ENCODE results near the gene GRIA4.

GRIA4 gene

GRCh38 chr11:105942921-105943320, 333.0 kb downstream of the GRIA4 start:
- H3K4me1 ChIP-seq (ENCODE audit: control insufficient read depth, insufficient read depth, low read length), result peaks cover 15% of the 10 kb centered on the region
- no peak overlapping the region for H3K9ac ChIP-seq (ENCODE audit: low read depth, low read length)
- no peaks in the 10 kb centered on the region for H3K9me3 ChIP-seq (ENCODE audit: control insufficient read depth, insufficient read depth, low read length)
- no peaks in the 10 kb centered on the region for H3K36me3 ChIP-seq (ENCODE audit: control insufficient read depth, insufficient read depth, low read length)
- no peak overlapping the region for H3K27ac ChIP-seq (ENCODE audit: low read depth, low read length)
- H3K27me3 ChIP-seq (ENCODE audit: control insufficient read depth, insufficient read depth, low read length), result no peaks in the 10 kb centered on the region
- H3K4me3 ChIP-seq (ENCODE audit: low read depth, low read length), result no peak overlapping the region

DNA sequence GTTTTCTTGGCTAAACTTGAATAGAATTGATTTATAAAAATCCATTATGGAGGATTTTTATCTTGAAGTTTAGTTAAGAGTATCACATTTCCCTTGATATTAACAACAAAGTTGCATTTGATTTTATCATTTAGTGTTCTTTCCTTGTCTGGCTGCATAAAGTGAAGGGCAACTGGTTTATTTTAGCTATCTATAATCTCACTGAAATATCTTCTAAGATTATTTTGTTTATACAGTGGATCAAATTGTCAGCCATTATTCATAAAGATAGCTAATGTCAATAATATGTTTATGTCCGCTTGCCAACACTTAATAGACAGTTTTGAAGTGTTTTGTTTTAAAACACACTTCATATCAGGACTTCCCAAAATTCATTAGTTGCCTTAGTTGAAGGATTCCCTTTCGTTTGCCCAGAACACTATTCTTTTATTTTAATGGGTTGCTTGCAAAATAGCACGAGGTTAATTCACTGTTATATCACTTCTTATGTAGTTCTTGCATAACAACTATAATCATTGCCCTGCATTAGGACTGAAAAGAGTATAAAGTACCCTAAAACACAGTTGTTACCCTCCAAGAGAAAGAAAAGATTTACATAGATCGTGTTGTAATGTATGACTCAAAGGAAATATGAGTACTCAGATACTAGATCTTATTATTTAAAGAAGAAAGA, 339.2 kb downstream of the GRIA4 start:
- H3K36me3 ChIP-seq (ENCODE audit: control insufficient read depth, insufficient read depth, low read length), result no peaks in the 10 kb centered on the region
- H3K27ac ChIP-seq (ENCODE audit: low read depth, low read length), result no peak overlapping the region
- no peak overlapping the region for H3K9ac ChIP-seq (ENCODE audit: low read depth, low read length)
- H3K9me3 ChIP-seq (ENCODE audit: control insufficient read depth, insufficient read depth, low read length), result no peaks in the 10 kb centered on the region
- H3K4me3 ChIP-seq (ENCODE audit: low read depth, low read length), result no peak overlapping the region
- peaks cover 13% of the 10 kb centered on the region for H3K4me1 ChIP-seq (ENCODE audit: control insufficient read depth, insufficient read depth, low read length)
- H3K27me3 ChIP-seq (ENCODE audit: control insufficient read depth, insufficient read depth, low read length), result no peaks in the 10 kb centered on the region

- Histone ChIP-seq H3K9me3 (ENCODE audit: control insufficient read depth, insufficient read depth, low read length) (no peaks in the 10 kb centered on the region), H3K4me3 (ENCODE audit: low read depth, low read length) (no peak overlapping the region), H3K9ac (ENCODE audit: low read depth, low read length) (no peak overlapping the region), H3K4me1 (ENCODE audit: control insufficient read depth, insufficient read depth, low read length) (no peaks in the 10 kb centered on the region), H3K27ac (ENCODE audit: low read depth, low read length) (no peak overlapping the region), H3K27me3 (ENCODE audit: control insufficient read depth, insufficient read depth, low read length) (no peaks in the 10 kb centered on the region), H3K36me3 (ENCODE audit: control insufficient read depth, insufficient read depth, low read length) (no peaks in the 10 kb centered on the region)
These were observed 344.0 kb downstream of the GRIA4 start for GRCh38 chr11:105953886-105954285.

DNA sequence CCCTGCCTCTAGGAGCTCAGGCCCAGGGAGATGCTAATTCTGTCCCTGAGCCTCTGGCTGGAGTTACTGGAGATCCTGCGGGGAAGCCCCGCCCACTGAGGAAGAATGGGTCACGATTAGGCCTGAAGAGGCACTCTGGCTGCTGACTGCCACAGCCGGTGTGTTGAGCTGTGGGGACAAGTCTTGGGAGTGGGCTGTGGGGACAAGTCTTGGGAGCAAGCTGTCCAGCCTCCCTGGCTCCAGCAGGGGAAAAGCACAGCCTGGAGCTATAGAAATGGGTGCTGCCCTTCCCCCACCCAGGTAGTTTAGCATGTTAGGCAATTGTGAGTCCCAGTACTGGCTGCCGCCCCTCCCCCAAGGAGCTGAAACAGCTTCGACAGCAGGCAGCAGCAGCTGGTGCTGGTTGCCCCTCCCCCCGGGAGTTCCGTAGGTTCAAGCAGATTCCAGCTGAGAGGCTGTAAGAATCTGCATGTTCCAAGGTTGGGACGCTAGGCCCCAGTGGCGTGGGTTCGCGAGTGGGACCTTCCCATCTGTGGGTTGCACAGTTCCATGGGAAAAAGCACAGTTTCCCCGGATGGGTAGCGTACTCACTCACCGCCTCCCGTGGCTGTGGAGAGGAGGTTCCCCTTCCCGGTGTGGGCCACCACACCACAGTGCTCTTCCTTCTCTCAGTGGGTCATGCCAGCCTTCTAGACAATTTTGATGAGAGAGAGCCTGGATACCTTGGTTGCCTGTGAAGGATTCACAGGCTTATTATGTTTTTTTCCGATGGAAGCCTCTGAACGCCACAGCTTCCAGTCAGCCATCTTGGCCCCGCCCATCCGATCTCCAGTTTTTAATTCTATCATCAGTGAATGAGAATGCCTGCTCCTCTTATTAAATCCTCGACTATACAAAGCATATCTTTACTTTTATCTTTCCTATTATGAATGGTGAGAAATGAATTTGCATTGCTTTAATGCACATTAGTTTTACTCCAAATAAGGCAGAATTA, 350.7 kb downstream of the GRIA4 start:
- no peaks in the 10 kb centered on the region for H3K27me3 ChIP-seq (ENCODE audit: control insufficient read depth, insufficient read depth, low read length)
- H3K9me3 ChIP-seq (ENCODE audit: control insufficient read depth, insufficient read depth, low read length), result no peaks in the 10 kb centered on the region
- H3K36me3 ChIP-seq (ENCODE audit: control insufficient read depth, insufficient read depth, low read length), result no peaks in the 10 kb centered on the region
- H3K4me3 ChIP-seq (ENCODE audit: low read depth, low read length), result peak overlapping the region; percentile 18; the same call in 1 of the 2 replicates
- peak overlapping the region; percentile 32 for H3K27ac ChIP-seq (ENCODE audit: low read depth, low read length)
- peaks cover 10% of the 10 kb centered on the region for H3K4me1 ChIP-seq (ENCODE audit: control insufficient read depth, insufficient read depth, low read length)
- H3K9ac ChIP-seq (ENCODE audit: low read depth, low read length), result peak overlapping the region; percentile 46; the same call in 1 of the 2 replicates

- Histone ChIP-seq H3K9me3 (ENCODE audit: control insufficient read depth, insufficient read depth, low read length) (no peaks in the 10 kb centered on the region), H3K27ac (ENCODE audit: low read depth, low read length) (no peak overlapping the region), H3K9ac (ENCODE audit: low read depth, low read length) (no peak overlapping the region), H3K27me3 (ENCODE audit: control insufficient read depth, insufficient read depth, low read length) (no peaks in the 10 kb centered on the region), H3K4me3 (ENCODE audit: low read depth, low read length) (no peak overlapping the region), H3K4me1 (ENCODE audit: control insufficient read depth, insufficient read depth, low read length) (peaks cover 8% of the 10 kb centered on the region), H3K36me3 (ENCODE audit: control insufficient read depth, insufficient read depth, low read length) (no peaks in the 10 kb centered on the region)
These were observed 358.3 kb downstream of the GRIA4 start for GRCh38 chr11:105968021-105968697.

DNA sequence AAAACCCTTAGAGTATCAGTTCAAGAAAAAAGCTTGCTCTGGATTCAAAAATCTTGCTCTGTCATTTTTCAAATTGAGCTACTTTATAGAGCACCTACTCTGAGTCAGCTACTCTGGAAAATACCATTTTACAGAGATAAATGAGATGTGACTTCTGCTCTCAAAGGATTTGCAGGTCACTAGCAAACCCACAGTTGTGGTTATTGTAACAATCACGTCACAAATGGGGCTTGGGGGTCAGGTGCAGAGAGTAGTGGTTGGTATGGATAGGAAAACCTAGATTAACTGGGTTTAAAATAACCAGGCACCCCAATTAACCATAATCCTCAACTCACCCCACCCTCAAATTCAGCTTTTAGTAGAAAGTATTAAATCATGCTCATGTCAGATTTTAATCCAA, 359.9 kb downstream of the GRIA4 start:
- no peak overlapping the region for H3K9ac ChIP-seq (ENCODE audit: low read depth, low read length)
- no peak overlapping the region for H3K27ac ChIP-seq (ENCODE audit: low read depth, low read length)
- no peak overlapping the region for H3K4me3 ChIP-seq (ENCODE audit: low read depth, low read length)
- H3K36me3 ChIP-seq (ENCODE audit: control insufficient read depth, insufficient read depth, low read length), result no peaks in the 10 kb centered on the region
- H3K27me3 ChIP-seq (ENCODE audit: control insufficient read depth, insufficient read depth, low read length), result no peaks in the 10 kb centered on the region
- H3K4me1 ChIP-seq (ENCODE audit: control insufficient read depth, insufficient read depth, low read length), result peaks cover 8% of the 10 kb centered on the region
- H3K9me3 ChIP-seq (ENCODE audit: control insufficient read depth, insufficient read depth, low read length), result no peaks in the 10 kb centered on the region

- Histone ChIP-seq H3K4me3 (ENCODE audit: low read depth, low read length) (no peak overlapping the region), H3K36me3 (ENCODE audit: control insufficient read depth, insufficient read depth, low read length) (no peaks in the 10 kb centered on the region), H3K27me3 (ENCODE audit: control insufficient read depth, insufficient read depth, low read length) (no peaks in the 10 kb centered on the region), H3K9me3 (ENCODE audit: control insufficient read depth, insufficient read depth, low read length) (no peaks in the 10 kb centered on the region), H3K27ac (ENCODE audit: low read depth, low read length) (no peak overlapping the region), H3K9ac (ENCODE audit: low read depth, low read length) (no peak overlapping the region), H3K4me1 (ENCODE audit: control insufficient read depth, insufficient read depth, low read length) (no peaks in the 10 kb centered on the region)
These were observed 365.3 kb downstream of the GRIA4 start for GRCh38 chr11:105975128-105975527.

DNA sequence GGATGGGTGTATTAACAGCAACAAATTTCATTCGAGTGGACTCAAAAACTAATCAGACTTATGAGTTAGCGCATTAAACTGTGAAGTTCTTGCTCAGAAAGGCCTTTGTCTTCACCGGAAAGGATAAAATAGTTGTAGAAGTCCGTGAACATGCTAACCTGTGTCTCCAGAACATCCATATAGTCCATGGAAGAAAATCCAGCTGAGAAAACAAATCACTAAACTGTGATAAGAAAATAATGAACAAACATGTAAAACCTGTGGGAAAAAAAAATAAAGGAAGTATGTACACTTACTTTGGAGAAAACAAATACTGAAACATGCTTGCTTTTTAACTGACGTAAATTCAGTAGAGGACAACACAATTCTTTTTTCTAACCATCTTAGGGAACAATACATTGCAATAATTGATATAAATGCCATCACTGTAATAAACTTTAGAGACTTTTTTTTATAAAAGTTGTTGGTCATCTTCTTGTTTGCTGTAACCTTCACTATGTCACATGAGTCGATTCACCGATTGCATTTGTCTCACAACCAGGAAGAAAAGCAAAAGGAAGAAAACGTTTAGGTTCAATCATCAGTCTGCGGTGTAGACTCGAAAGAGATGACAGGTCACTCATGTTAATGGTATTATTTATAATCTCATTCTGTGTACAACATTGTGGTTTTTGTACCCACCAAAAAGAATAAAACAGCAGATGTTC, 370.3 kb downstream of the GRIA4 start:
- H3K27me3 ChIP-seq (ENCODE audit: control insufficient read depth, insufficient read depth, low read length), result no peaks in the 10 kb centered on the region
- no peaks in the 10 kb centered on the region for H3K4me1 ChIP-seq (ENCODE audit: control insufficient read depth, insufficient read depth, low read length)
- no peak overlapping the region for H3K27ac ChIP-seq (ENCODE audit: low read depth, low read length)
- no peak overlapping the region for H3K4me3 ChIP-seq (ENCODE audit: low read depth, low read length)
- no peaks in the 10 kb centered on the region for H3K9me3 ChIP-seq (ENCODE audit: control insufficient read depth, insufficient read depth, low read length)
- no peaks in the 10 kb centered on the region for H3K36me3 ChIP-seq (ENCODE audit: control insufficient read depth, insufficient read depth, low read length)
- no peak overlapping the region for H3K9ac ChIP-seq (ENCODE audit: low read depth, low read length)

DNA sequence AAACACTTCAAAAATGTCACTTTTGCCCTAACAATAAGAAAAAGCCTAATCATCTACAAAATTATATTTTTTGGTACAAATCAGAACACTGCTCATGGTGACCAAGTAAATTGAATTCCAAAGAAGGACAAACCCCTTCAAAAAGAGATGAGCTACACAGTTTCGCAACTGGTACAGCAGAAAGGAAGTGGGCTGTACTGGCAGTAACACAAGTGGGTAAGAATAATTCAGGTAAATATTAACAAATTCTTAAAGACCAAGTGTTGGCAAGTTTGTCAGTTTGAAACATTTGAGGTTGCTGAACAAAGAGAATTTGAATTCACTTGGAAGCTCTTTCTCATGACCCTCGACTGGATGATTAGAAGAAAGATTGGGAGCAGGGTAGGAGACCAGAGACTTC, 376.7 kb downstream of the GRIA4 start:
- Histone ChIP-seq H3K4me3 (ENCODE audit: low read depth, low read length) (no peak overlapping the region), H3K27ac (ENCODE audit: low read depth, low read length) (no peak overlapping the region), H3K27me3 (ENCODE audit: control insufficient read depth, insufficient read depth, low read length) (no peaks in the 10 kb centered on the region), H3K9me3 (ENCODE audit: control insufficient read depth, insufficient read depth, low read length) (no peaks in the 10 kb centered on the region), H3K4me1 (ENCODE audit: control insufficient read depth, insufficient read depth, low read length) (peaks cover 12% of the 10 kb centered on the region), H3K36me3 (ENCODE audit: control insufficient read depth, insufficient read depth, low read length) (no peaks in the 10 kb centered on the region), H3K9ac (ENCODE audit: low read depth, low read length) (no peak overlapping the region)

GRCh38 chr11:105988197-105988596, 378.3 kb downstream of the GRIA4 start:
- Histone ChIP-seq H3K4me1 (ENCODE audit: control insufficient read depth, insufficient read depth, low read length) (peaks cover 12% of the 10 kb centered on the region), H3K27ac (ENCODE audit: low read depth, low read length) (no peak overlapping the region), H3K27me3 (ENCODE audit: control insufficient read depth, insufficient read depth, low read length) (no peaks in the 10 kb centered on the region), H3K4me3 (ENCODE audit: low read depth, low read length) (no peak overlapping the region), H3K9ac (ENCODE audit: low read depth, low read length) (no peak overlapping the region), H3K9me3 (ENCODE audit: control insufficient read depth, insufficient read depth, low read length) (no peaks in the 10 kb centered on the region; the same call in 1 of the 2 replicates), H3K36me3 (ENCODE audit: control insufficient read depth, insufficient read depth, low read length) (no peaks in the 10 kb centered on the region)
